ENCODE results near the gene ANKRD40CL. TPM values are rescaled to one million over a fixed set of nuclear protein-coding genes. Genes with fewer than 3 reads are reported as not detected.

The ANKRD40CL gene
- total RNA-seq, 1 donor from 2014 or later: not detected

Small RNA genes lying within 50 kb of the gene (small RNA-seq; reads per million reads assigned to genes)
- gene AC005921.1 (ENCODE audit: low replicate concordance): not detected
- gene MIR8059 (ENCODE audit: low replicate concordance): not detected

Other genes with a start within 250 kb of the ANKRD40CL start
- 5.3 TPM for gene EPN3, start 234.8 kb downstream of the ANKRD40CL start, total RNA-seq
- gene SPATA20, start 220.3 kb downstream of the ANKRD40CL start, total RNA-seq: 19.3 TPM
- 8.9 TPM for gene CACNA1G, start 206.8 kb downstream of the ANKRD40CL start, total RNA-seq
- 5.9 TPM for gene ABCC3, start 132.6 kb downstream of the ANKRD40CL start, total RNA-seq
- gene ANKRD40, start 59.6 kb downstream of the ANKRD40CL start, total RNA-seq: 24.8 TPM
- gene LUC7L3, start 47.9 kb downstream of the ANKRD40CL start, total RNA-seq: 102 TPM
- 0.59 TPM for gene WFIKKN2, start 68.1 kb upstream of the ANKRD40CL start, total RNA-seq
- gene TOB1, start 98.8 kb upstream of the ANKRD40CL start, total RNA-seq: 46.7 TPM

All from skin of body (tissue), 2 donors.